ENCODE measurements around the gene B4GALNT2. TPM values are rescaled to one million over a fixed set of nuclear protein-coding genes. Genes with fewer than 3 reads are reported as not detected.

Gene B4GALNT2
- total RNA-seq, 1 donor from 2014 or later, result 0.98 TPM

DNA sequence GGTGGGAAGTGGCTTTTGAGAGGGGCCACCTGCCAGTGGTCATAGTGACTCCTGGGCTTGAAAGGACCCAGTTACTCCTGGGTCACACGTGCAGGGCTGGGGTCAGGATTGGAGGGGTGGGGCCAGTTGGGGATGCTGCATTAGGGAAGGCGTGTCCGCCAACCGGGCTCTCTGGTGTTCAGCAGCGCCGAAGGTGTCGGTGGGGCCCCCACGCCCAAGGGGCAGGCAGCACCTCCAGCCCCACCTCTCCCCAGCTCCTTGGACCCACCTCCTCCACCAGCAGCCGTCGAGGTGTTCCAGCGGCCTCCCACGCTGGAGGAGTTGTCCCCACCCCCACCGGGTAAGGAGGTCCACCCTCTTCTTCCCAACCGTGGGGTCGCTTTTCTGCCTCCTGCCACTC is 87.4 kb downstream of the B4GALNT2 start:
- no peaks in the 10 kb centered on the region for H3K36me3 Mint-ChIP-seq (ENCODE audit: unreplicated experiment)

DNA sequence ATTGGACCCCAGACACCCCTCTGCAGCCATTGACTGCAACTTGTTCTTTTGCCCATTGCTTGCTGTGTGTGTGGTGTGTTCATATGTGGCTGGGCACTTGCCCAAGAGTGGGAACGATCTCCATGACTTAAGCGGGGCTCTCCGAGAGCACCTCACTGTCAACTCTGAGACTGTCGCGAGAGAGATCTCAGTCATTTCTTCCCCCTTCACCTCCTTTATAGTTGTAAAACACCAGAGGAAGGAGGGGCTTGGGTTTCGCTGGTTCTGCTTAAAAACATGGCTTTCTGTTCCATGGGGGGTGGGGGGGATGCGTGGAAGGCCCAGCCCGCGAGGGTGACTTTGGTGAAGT is 90.6 kb downstream of the B4GALNT2 start:
- Mint-ChIP-seq H3K36me3 (ENCODE audit: unreplicated experiment) (no peaks in the 10 kb centered on the region), H3K4me1 (ENCODE audit: low read depth, unreplicated experiment) (no peaks in the 10 kb centered on the region), H3K27ac (ENCODE audit: unreplicated experiment) (no peak overlapping the region), H3K4me3 (ENCODE audit: unreplicated experiment) (no peak overlapping the region), H3K9me3 (ENCODE audit: unreplicated experiment) (peaks cover 1% of the 10 kb centered on the region), H3K27me3 (ENCODE audit: unreplicated experiment) (peaks cover 21% of the 10 kb centered on the region)
- TF ChIP-seq CTCF (IDR thresholded peaks at IDR 0.05; ENCODE audit: partially characterized antibody, unreplicated experiment), result no peak
- DNase-seq, result no peak

More for the DNA sequence above, 87.4 kb downstream of the B4GALNT2 start:
- no peak for TF ChIP-seq CTCF (IDR thresholded peaks at IDR 0.05; ENCODE audit: partially characterized antibody, unreplicated experiment)
- Mint-ChIP-seq H3K4me1 (ENCODE audit: low read depth, unreplicated experiment) (no peaks in the 10 kb centered on the region), H3K9me3 (ENCODE audit: unreplicated experiment) (peaks cover 1% of the 10 kb centered on the region), H3K27ac (ENCODE audit: unreplicated experiment) (no peak overlapping the region), H3K27me3 (ENCODE audit: unreplicated experiment) (peaks cover 14% of the 10 kb centered on the region), H3K4me3 (ENCODE audit: unreplicated experiment) (no peak overlapping the region)
- DNase-seq, result no peak

DNA sequence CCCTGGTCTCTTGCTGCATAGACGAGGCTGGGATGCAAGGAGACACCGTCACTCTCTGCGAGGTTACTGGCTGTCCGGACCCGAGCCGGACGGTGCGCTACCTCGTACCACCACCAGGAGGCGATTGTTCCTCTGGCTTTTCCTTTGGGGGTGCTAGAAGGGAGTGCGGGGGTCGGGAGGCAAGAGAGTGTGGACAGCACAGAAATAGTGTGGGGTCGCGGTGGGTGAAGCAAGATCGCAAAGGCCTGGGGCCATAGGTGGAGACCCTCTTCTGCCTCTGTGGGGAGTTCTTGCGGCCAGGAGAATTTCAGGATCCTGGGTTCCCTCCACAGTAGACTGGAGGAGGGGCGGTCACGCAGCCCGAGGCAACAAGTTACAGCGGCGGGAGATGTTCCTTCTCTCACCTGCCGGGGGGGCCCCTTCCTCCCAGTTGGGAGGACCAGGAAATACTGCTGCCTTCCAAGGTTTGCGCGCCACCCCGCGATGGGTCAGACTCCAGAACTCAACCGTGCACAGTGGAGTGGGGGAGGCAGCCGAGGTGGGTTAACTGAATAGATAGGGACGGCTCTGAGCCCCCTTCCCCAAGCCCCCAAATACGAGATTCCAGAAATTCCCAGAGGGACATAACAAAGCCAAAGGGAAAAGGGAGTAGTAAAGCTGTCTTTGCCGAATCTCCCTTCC is 91.1 kb downstream of the B4GALNT2 start:
- H3K27ac Mint-ChIP-seq (ENCODE audit: unreplicated experiment), result no peak overlapping the region
- H3K9me3 Mint-ChIP-seq (ENCODE audit: unreplicated experiment), result no peaks in the 10 kb centered on the region
- H3K4me1 Mint-ChIP-seq (ENCODE audit: low read depth, unreplicated experiment), result no peaks in the 10 kb centered on the region
- H3K36me3 Mint-ChIP-seq (ENCODE audit: unreplicated experiment), result no peaks in the 10 kb centered on the region
- peaks cover 21% of the 10 kb centered on the region for H3K27me3 Mint-ChIP-seq (ENCODE audit: unreplicated experiment)
- peak; percentile 94 for TF ChIP-seq CTCF (IDR thresholded peaks at IDR 0.05; ENCODE audit: partially characterized antibody, unreplicated experiment)
- peak; percentile 87 for DNase-seq
- peak overlapping the region; percentile 57 for H3K4me3 Mint-ChIP-seq (ENCODE audit: unreplicated experiment)

- TF ChIP-seq CTCF (IDR thresholded peaks at IDR 0.05; ENCODE audit: partially characterized antibody, unreplicated experiment), result no peak
- Mint-ChIP-seq H3K27ac (ENCODE audit: unreplicated experiment) (no peak overlapping the region), H3K36me3 (ENCODE audit: unreplicated experiment) (no peaks in the 10 kb centered on the region), H3K27me3 (ENCODE audit: unreplicated experiment) (peaks cover 22% of the 10 kb centered on the region), H3K9me3 (ENCODE audit: unreplicated experiment) (no peaks in the 10 kb centered on the region), H3K4me3 (ENCODE audit: unreplicated experiment) (peak overlapping the region; percentile 59), H3K4me1 (ENCODE audit: low read depth, unreplicated experiment) (no peaks in the 10 kb centered on the region)
- peak; percentile 50 for DNase-seq
Observed at GRCh38 chr17:49224198-49224996, 91.8 kb downstream of the B4GALNT2 start.

DNA sequence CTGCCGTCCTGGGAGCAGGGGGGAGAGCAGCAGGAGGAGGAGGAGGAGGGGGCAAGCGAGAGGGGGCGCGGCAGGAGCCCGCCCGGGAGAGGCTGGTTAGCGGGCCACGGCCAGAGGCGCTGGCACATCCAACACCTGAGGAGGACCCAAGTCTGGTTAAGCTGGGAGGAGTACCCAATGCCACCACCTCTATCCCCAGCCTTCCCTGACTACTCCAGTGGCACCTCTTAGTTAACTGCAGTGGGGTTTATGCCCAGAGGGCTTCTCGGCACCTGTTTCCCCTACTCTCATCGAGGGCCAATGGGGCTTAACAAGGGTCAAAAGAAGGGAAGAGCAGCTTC is 92.4 kb downstream of the B4GALNT2 start:
- DNase-seq, result no peak
- Mint-ChIP-seq H3K4me3 (ENCODE audit: unreplicated experiment) (no peak overlapping the region), H3K27ac (ENCODE audit: unreplicated experiment) (no peak overlapping the region), H3K36me3 (ENCODE audit: unreplicated experiment) (no peaks in the 10 kb centered on the region), H3K4me1 (ENCODE audit: low read depth, unreplicated experiment) (no peaks in the 10 kb centered on the region), H3K9me3 (ENCODE audit: unreplicated experiment) (no peaks in the 10 kb centered on the region), H3K27me3 (ENCODE audit: unreplicated experiment) (peaks cover 26% of the 10 kb centered on the region)
- no peak for TF ChIP-seq CTCF (IDR thresholded peaks at IDR 0.05; ENCODE audit: partially characterized antibody, unreplicated experiment)

All from glutamatergic neuron (in vitro differentiated cells).